ENCODE data around the gene CYB5R4.

Gene CYB5R4

GRCh38 chr6:83852528-83853177 lies 6.8 kb upstream of the CYB5R4 start:
- H3K27ac ChIP-seq = peak overlapping the region; percentile 75

GRCh38 chr6:83853178-83854000 lies 6.1 kb upstream of the CYB5R4 start, which contains the start of gene RIPPLY2:
RIPPLY2 (plus strand) TSS chr6:83853360; CDS start chr6:83853417, 57 bp downstream.
- peak within 1 kb of the TSS; percentile 75 for H3K27ac ChIP-seq
- TF ChIP-seq CTCF (conservative IDR thresholded peaks at IDR 0.05) = no peak

More at GRCh38 chr6:83852528-83853177, 6.8 kb upstream of the CYB5R4 start:
- no peak for TF ChIP-seq CTCF (conservative IDR thresholded peaks at IDR 0.05)

GRCh38 chr6:83854001-83854501 lies 5.4 kb upstream of the CYB5R4 start:
- peak overlapping the region; percentile 75 for H3K27ac ChIP-seq
- no peak for TF ChIP-seq CTCF (conservative IDR thresholded peaks at IDR 0.05)

GRCh38 chr6:83854766-83855165 lies 4.7 kb upstream of the CYB5R4 start:
- no peak for TF ChIP-seq CTCF (conservative IDR thresholded peaks at IDR 0.05)
- no peak overlapping the region; the same call in 1 of the 2 replicates for H3K27ac ChIP-seq

GRCh38 chr6:83860359-83860755 lies 868 bp downstream of the CYB5R4 start:
- peak overlapping the region; percentile 69 for H3K27ac ChIP-seq
- no peak for TF ChIP-seq CTCF (conservative IDR thresholded peaks at IDR 0.05)

- no peak overlapping the region for H3K27ac ChIP-seq
Observed at GRCh38 chr6:83860782-83861495, 1.4 kb downstream of the CYB5R4 start.

More at GRCh38 chr6:83860782-83861495, 1.4 kb downstream of the CYB5R4 start:
- no peak for TF ChIP-seq CTCF (conservative IDR thresholded peaks at IDR 0.05)
